Head of caudate nucleus (tissue), 42 donors: Measurements from ENCODE around the gene TMEM259.

Experiments
- DNase-seq, 42 donors: peaks; one replicate each; pipeline versions ENCODE4 v3.0.0 to v3.0.0-alpha.2; 2020 to 2021; ENCODE audit warnings: mixed read lengths in 7 of 42
- intact Hi-C: fragments of 100-400 bp; cut with DNase I; formaldehyde crosslinking; loops from one replicate; pipeline ENCODE4 v1.15.0; 2022

TMEM259 gene

DNA sequence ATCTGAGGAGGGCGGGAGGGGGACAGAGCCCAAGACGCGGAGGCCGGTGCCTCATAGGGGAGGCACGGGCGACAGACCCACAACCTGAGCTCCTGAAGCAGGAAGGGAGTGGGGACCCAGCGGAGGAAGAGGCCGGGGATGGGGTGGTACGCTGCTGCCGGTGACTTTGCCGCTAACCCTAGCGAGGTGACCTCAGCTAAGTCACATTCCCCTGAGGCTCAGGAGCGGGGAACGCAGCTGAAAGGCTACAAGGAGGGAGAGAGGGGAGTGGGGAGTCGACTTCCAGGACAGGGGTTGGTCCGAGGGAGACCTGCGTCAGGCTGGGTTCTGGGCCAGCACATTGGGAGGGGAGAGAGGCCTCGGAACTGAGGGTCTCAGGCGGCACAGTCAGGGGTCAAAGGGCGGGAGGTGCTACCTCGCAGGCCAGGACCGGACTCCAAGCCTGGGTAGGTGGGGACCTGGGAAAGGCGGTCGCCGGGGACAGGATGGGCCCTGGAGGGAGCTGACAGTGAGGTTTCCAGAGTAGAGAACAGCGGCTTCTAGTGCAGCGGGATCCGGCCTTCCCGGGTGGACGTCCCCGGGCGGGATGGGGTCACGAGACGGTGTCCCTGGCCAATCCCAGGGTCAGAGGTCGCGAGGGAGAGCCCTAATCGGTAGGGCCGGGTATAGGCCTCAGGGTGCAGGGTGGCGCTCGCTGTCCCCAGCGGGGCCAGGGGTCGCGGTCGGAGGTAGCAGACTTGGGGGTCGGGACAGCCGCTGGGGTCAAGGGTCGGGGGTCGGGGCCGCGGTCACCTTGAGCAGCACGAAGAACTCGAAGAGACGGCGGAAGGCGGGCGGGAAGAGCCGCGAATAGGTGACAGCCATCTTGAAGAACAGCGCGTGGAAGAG, 699 bp downstream of the TMEM259 start:
- DNase-seq = peak in 12 of 42 donors; percentile 12 to 57 (median 34)
- intact Hi-C loops = loop anchor here (10.0 kb wide), 1 partner anchor 165 kb away; no protein-coding TSS in a partner anchor

DNA sequence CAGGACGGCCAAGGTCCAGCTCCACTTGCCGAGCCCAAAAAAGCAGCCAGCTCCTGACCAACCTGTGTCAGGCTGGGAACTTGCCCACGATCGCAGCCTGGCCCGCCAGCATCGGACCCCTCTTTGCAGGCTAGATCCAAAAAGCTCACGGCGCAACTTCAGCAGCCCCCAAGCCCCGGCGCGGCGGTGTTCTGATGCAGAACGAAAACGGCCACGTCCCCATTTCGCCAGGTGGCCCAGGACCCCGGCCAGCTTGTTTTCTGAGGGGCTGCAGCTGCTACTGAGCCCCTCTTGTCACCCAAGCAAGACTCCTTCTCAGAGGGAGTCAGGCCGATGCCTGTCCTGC, 1.3 kb downstream of the TMEM259 start:
- DNase-seq = no peak
- intact Hi-C loops = loop anchor here (10.0 kb wide), 1 partner anchor 165 kb away; no protein-coding TSS in a partner anchor

DNA sequence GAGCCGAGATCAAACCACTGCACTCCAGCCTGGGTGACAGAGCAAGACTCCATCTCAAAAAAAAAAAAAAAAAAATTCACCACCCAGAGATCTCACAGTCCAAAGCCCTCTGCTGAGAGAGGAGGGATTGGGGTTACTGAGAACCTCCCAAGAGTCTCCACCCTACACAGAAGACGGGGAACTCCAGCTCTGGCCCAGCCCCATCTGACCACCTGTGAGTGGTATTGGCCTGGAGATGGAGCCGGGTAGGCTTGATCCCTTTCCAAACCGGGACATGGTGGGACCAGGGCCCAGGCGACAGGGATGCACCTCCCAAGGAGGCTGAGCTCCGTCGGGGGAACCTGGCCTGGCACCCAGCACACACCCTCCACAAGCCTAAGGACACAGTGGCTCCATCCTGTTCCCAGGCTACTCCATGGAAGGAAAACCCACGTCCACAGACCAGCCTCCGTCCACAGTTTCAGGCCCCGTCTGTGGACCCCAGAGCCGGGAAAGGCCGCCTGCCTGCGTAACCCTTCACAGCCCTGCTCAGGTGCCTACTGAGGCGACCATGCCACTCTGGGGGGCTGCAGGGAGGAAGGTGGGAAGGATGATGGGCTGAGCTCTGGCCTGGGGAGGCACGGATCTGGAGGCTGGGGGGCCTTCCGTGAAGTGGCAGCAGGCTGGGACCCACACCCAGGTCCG, 1.8 kb downstream of the TMEM259 start:
- DNase-seq = no peak
- intact Hi-C loops = loop anchor here (10.0 kb wide), 1 partner anchor 166 kb away; no protein-coding TSS in a partner anchor

DNA sequence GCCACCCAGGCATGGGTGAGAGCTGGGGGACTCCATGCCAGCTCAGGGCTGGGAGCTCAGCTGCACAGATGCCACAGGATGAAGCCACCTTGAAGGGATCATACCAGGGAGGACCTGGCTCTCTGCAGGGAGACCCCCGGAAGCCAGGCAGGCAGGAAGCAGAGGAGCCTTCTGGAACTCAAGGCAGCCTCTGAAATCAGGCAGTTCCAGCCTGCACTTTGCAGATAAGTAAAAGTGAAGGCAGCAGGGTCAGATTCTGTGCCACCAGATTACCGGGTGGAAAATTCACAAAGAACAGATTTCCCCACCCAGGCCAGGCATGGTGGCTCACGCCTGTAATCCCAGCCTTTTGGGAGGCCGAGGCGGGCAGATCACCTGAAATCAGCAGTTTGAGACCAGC, 2.5 kb downstream of the TMEM259 start:
- intact Hi-C loops = loop anchor here (10.0 kb wide), 1 partner anchor 166 kb away; no protein-coding TSS in a partner anchor
- no peak for DNase-seq

DNA sequence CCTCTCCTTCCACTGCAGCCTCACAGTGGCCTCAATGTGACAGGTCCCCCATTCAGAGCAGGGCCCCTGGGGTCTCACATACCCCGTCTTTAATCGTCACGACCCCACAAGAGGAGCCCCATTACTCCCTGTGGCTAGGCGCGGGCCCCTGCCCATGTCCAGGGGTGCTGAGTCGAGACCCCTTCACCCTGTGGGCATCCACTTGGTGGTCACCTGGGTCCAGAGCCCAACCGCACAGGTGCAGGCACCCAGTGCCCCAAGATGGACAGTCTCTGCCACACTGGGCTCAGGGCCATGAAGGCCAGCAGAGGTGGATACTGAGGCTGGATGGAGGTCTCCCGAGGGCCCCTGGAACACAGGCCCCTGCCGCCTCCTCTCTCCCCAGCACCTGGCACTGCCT, 3.0 kb downstream of the TMEM259 start:
- intact Hi-C loops = loop anchor here (10.0 kb wide), 1 partner anchor 167 kb away; no protein-coding TSS in a partner anchor
- no peak for DNase-seq

DNA sequence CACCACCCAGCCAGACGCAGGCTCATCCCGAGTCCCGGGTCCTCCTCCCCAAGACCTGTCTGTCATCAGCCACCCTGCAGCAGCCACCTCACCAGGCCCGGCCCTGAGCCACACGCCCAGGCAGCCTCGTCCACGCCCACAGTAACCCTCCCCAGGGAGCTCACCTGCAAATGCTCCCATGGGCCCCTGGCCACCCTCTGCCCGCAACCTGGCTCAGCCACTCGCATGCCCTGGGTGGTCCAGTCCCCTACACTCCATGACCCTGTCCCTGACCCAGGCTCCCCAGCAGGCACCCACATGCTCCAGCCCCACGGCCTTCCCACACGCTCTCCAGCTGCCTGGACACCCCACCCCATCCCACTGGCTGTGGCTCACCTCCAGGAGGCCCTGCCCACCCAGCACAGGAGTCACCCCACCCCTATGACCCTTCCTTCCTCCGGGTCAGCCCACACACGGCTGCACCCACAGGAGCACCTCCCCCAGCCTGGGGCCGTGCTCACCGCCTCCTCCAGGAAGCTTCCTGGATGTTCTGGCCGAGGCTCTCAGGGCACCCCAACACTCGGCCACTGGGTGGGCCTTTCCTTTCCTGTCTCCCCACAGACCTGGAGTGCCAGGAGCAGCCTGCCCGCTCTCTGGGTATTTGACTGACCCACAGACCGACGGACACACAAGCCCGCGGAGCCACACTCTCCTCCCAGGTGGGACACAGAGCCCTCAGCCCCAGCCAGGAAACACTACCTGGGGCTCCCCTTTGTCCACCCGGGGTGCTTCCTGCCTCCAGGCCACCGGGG, 3.6 kb downstream of the TMEM259 start:
- peak in 14 of 42 donors; percentile 22 to 71 (median 35) for DNase-seq
- intact Hi-C loops = loop anchor here (10.0 kb wide), 1 partner anchor 167 kb away; no protein-coding TSS in a partner anchor

DNA sequence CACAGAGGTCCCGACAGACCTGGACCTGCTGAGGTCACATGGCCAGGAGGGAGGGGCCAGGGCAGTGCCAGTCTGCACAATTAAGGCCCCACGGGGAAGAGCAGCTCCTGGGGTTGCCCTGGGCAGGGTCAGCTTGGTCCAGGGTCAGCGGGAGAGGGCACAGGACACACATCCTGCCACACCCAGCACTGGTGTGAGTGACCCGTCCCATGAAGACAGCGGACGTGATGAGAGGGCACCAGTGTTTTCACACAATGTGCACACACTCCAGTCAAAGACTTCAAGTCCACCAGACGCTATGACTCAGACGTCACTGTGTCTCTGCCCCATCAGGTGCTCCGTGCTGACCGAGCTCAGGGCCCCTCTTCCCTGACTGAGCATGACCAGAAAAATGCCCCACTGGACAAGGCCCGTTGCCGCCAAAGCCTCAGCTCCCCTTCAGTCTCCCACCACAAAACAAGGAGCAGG, 4.2 kb downstream of the TMEM259 start:
- DNase-seq = no peak

DNA sequence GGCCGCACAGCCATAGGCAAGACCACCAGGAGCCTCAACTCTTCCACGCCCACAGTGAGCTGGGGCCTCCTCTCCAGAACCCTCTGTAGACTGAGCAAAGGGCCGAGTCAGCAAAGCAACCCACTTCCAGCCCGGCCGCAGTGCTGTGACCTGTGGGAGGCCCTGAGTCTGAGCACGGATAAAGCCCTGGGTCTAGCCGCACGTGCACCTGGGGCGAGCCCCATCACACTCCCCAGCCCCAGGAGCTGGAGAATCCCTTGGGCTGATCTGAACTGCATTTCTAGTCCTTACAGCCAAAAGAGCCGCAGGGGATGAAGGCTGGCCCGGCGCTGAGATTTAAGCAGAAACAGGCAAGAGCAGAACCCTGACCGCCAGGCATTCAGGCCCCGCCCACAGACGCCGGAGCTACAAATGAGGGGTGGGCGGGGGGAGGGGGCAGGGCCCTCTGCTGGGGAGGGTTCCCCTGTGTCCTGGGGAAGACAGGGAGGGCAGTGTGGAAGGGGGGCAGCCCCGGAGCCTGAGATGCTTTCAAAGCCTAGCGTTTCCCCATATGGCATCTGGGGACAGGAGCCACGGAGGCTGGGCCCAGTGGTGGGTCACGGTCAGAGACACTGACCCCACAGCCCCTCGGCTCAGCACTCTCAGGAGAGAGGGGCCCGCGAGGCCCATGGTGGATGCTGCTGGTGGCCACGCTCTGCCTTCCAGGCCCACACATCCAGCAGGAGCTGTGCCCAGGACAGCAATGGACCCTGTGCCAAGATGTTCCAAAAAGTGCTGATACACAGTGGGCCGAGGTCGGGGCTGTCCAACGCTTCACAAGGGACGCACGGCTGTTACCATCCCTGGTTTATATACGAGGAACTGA, 4.9 kb downstream of the TMEM259 start:
- intact Hi-C loops = loop anchor here (10.0 kb wide), 1 partner anchor 169 kb away; no protein-coding TSS in a partner anchor
- no peak for DNase-seq

More for the DNA sequence above, 4.2 kb downstream of the TMEM259 start:
- intact Hi-C loops = loop anchor here (10.0 kb wide), 1 partner anchor 168 kb away; no protein-coding TSS in a partner anchor

DNA sequence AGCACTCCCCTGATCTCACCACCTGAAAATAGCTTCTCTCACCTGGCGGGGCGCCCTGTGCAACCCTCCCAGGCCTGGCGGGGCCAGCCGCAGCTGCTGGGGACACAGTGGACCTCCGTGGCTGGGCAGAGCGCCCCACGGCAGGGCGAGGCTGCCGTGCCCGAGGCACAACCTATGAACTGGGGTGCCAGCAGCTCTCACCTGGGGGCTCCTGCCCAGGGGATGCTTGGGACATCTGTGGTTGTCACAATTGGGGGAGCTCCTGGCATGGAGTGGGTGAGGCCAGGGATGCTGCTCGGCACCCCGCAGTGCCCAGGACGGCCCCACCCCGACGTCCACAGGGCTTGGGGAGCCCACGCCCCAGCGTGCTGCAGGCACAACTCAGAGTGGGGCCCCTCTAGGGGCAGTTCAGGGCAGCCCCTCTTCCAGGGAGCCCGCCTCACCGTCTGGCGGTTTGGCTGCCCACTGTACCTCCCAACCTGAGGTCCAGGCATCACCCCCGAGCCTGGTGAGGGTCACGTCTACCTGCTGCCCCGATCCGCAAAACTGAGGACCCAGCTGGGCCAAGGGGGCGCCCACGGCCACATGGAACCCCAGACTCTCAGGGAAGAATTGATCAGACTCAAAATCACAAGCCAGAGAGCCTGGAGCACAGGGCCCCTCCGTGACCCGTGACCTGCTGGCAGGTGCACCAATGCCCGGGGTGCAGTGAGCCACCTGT, 5.7 kb downstream of the TMEM259 start:
- no peak for DNase-seq
- intact Hi-C loops = loop anchor here (10.0 kb wide), 1 partner anchor 170 kb away; no protein-coding TSS in a partner anchor

DNA sequence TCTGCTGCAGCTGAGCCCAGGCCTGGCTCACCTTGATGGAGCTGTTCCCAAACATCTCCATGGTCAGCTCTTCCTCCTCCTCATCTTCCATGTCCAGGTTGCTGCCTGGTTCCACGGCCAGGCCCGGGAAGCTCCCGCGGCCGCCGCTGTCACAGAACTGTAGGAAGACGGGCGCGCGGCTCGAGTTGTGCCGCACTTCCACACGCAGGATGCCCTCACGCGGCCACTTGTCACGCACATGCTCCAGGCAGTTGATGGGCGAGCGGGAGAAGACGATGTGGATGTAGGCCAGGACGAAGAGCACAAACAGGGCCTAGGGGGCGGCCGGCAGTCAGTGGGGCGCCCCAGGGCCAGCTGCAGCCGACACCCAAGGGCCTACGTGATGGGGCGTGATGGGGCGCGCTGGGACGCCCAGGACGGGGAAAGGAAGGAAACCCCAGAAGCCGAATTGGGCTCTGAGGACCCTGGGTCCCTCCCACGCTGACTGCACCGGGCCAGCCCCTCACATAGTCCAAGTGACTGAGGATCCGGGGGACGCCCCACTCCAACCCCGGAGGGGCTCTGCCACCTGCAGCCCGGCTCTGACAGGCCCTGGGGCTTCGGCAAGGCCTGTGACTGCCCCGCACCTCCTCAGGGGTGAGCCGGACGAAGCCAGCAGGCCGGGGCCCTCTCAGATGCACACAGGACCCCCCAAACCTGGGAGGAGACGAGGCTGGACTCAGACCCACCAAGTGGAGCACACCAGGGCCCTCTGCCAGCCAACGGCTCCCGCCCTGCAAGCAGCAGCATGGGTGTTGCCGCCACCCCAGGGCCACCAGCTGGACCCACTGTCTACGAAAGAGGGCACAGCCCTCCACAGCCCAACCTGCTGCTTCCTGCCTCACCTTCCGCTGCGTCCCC, 6.5 kb downstream of the TMEM259 start:
- intact Hi-C loops = loop anchor here (10.0 kb wide), 1 partner anchor 170 kb away; no protein-coding TSS in a partner anchor

DNA sequence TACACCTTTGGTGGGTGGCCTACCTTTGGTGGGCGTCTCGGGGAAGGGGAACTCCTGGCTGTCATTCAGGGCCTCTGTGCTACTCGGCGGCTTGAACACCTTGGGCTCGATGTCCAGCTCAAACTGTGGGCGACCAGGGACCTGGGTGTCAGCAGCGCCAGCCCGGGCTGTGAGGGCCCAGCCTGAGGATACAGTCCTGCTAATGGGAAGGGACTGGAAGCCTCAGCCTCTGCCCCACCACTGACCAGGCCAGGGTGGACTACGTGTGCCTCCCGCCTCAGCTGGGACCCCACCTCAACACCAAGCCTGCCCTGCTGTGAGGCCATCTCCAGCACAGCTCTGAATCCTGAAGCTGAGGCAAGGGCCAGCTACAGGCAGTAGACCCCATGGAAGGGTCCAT, 7.7 kb downstream of the TMEM259 start:
- DNase-seq = no peak
- intact Hi-C loops = loop anchor here (10.0 kb wide), 1 partner anchor 172 kb away; no protein-coding TSS in a partner anchor

More for the DNA sequence above, 6.5 kb downstream of the TMEM259 start:
- DNase-seq = no peak

DNA sequence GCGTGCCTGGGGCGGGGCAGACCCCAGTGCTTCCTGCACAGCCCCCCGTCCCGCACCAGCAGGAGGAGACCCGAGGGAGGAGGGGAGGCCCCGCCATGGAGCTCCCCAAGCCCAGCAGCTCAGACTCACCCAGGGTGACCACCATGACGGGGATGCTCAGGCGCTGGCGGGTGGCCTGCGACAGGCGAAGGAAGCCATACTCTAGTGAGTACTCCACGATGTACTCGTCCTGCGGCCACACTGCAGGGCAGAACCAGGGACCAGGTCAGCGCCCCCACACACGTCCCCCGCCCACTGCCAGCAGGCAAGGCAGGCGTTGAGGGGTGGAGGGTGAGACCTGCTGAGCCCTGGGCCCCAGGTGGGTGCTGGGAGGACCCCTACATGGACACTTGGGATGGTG, 8.6 kb downstream of the TMEM259 start:
- DNase-seq = no peak

DNA sequence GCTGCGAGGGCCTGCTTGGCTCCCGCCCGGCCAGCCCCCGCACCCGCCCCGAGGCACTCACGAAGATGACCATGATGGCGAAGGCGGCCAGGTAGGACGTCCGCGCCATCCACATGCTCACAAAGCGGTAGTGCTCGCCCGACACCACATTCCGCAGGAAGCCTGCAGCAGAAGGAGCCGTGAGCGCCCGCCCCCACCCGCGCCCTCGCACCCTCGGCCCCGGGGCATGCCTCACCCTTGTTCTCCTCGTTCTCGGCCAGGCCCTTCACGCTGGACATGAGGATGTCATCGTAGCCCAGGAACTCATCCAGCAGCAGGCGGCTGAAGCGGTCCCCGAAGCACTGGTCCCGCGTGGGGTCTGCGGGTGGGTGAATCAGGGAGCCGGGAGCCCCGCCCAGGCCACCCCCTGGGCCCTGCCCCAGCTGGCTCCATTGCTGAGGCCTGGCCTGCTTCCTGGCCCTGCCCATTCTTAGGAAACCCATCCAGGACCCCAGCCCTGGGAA, 9.0 kb downstream of the TMEM259 start:
- DNase-seq = no peak
- intact Hi-C loops = loop anchor here (10.0 kb wide), 1 partner anchor 173 kb away; no protein-coding TSS in a partner anchor

More for the DNA sequence above, 8.6 kb downstream of the TMEM259 start:
- intact Hi-C loops = loop anchor here (10.0 kb wide), 1 partner anchor 172 kb away; no protein-coding TSS in a partner anchor

DNA sequence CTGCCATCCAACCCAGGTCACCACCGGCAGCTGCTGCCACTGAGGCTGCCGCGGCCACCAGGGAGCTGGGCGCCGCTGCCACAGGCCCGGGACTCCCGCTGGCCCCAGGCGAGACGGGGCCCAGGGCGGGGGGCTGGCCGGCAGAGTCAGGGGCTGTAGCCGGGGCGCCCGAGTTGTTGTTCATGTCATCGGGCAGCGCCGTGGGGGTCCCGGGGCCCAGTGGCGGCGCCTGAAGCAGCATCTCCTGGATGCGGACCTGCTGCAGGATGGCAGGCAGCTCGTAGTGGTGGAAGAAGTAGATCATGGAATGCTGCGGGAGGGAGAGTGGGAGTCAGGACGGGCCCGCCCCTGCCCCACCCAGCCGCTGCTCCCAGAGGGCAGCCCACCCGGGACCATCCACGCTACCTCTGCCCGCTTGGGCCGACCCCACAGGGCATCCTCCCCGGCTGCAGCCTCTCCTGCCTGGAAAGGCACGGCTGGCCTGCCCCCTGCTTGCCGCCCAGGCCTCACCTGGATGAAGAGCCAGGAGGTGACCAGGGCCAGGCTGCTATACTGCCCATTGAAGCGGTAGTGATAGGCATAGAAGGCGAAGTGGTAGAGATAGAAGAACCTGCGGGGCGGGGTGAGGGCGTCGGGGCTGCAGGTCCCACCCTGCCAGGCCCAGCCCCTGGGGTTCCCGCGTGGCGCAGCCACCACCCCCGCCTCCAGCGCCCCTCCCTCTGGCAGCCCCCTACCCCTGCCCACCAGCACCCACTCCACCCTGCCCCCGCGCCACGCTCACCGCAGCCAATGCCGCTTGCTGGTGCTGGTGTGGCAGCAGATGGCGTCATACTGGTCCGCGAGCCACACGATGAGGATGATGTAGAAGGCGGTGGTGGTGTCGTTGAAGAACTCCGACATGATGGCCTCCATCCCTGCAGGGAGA, 10.1 kb downstream of the TMEM259 start:
- intact Hi-C loops = loop anchor here (10.0 kb wide), 1 partner anchor 174 kb away; no protein-coding TSS in a partner anchor
- no peak for DNase-seq
